GM12874 (cell line): ENCODE measurements around the gene EFCAB6.

Experiments used
- TF ChIP-seq, protein P1 (sequence below): IDR thresholded peaks from 2 replicates; pipeline ENCODE4 v1.5.1; 2011; ENCODE audit warnings: low read depth, mild to moderate bottlenecking, control low read depth, low read length, moderate library complexity; ENCODE audit not compliant: insufficient read depth

EFCAB6 gene

DNA sequence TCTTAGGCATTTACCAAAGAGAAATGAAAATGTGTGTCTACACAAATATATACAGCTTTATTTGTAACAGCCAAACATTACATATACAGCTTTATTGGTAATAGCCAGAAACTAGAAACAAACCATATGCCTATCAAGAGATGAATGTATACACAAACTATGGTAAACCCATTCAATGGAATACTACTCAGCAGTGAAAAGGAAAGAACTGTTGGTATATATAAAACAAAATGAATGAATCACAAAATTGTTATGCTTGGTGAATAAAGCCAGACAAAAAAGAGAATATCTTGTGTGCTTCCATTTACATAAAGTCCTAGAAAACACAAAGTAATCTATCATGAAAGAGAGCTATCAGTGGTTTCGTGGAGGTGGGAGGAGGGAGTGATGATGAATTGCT lies 142.9 kb downstream of the EFCAB6 start:
- TF ChIP-seq, protein P1, sequence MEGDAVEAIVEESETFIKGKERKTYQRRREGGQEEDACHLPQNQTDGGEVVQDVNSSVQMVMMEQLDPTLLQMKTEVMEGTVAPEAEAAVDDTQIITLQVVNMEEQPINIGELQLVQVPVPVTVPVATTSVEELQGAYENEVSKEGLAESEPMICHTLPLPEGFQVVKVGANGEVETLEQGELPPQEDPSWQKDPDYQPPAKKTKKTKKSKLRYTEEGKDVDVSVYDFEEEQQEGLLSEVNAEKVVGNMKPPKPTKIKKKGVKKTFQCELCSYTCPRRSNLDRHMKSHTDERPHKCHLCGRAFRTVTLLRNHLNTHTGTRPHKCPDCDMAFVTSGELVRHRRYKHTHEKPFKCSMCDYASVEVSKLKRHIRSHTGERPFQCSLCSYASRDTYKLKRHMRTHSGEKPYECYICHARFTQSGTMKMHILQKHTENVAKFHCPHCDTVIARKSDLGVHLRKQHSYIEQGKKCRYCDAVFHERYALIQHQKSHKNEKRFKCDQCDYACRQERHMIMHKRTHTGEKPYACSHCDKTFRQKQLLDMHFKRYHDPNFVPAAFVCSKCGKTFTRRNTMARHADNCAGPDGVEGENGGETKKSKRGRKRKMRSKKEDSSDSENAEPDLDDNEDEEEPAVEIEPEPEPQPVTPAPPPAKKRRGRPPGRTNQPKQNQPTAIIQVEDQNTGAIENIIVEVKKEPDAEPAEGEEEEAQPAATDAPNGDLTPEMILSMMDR: no peak

DNA sequence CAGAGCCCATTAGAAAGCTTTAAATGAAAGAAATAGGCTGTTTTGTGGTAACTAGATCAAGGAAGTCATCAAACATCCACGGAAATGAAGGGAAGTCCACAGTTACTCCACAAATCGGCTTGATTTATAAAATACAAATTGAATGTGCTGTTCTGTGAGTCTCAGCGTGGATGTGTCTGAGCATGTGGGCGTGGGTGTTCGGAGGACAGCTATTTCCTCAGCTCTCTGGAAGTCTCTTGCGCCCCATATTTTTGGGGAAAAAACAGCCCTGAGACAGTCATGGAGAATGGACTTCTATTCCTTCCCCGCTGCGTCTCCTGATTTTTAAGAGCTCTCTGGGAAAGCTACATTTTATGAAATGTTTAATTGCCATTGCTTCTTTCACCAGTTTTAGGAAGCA lies 144.4 kb downstream of the EFCAB6 start:
- TF ChIP-seq, protein P1: no peak

DNA sequence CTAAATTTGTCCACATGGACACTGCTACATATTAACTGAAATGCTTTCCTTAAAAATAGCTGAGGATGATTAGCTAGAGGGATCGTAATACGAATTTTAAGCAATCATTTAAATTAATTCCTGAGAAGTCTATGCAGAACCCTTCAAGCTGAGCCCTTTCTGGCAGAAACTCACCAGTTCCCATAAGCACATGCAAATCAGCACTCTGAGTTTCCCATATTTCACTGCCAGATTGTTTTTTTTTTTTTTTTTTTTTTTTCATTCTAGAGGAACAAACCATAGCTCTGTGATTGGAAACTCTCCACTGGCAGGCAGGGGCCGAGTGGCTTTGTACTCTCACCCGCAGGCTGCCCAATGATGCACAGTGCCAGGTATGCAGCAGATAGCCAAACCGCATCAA lies 145.6 kb downstream of the EFCAB6 start:
- TF ChIP-seq, protein P1: no peak

DNA sequence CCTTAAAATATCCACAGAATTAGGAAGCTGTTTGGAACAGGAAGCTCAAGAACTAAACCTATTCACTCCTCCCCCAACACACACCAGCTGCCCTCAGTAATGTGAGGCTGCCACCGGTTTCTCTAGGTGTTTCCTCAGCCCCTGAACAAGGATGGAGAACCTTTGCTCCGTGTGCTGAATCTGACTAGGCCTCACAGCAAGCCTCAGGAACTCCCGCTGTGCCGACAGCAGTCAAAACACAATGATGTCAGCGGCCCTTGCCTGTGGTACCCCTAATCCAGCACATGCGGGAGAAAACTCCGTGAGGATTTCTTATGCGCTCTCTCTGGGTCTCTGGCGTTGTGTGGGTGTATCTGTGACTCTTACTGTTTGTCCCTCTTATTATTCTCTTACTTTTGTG lies 153.3 kb downstream of the EFCAB6 start:
- TF ChIP-seq, protein P1: no peak

DNA sequence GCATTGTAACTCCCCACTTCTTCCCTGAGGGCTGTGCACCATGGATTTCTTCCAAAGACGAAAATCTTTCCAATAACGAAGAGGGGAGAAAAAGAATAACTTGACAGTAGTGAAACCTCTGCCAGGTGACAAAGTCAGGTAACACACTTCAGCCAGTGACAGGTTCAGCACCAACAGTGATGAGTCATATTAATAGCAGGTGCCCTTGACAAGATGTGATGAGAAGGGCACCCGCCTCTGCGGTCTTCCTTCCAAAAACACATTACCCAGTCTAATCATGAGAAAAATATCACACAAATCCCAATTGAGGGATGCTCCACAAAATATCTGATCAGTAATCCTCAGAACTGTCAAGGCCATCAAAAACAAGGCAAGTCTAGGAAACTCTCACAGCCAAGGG lies 157.8 kb downstream of the EFCAB6 start:
- TF ChIP-seq, protein P1: no peak

DNA sequence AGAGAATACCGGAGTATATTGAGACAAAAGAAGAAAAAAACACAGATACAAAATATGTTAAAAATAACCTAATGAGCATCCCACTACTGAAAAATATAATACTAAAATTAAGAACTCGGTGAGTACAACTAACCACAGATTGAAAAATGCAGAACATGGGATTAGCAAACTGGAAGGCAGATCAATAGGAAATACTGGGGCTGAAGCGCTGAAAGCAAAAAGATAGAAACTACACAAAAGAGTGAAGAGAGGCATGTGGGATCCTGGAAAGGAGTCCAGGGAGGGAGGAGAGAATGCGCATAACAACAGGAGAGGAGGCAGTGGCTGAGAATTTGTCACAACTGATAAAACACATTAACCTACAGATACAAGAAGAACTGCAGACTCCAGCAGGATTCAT lies 159.3 kb downstream of the EFCAB6 start:
- TF ChIP-seq, protein P1: no peak

DNA sequence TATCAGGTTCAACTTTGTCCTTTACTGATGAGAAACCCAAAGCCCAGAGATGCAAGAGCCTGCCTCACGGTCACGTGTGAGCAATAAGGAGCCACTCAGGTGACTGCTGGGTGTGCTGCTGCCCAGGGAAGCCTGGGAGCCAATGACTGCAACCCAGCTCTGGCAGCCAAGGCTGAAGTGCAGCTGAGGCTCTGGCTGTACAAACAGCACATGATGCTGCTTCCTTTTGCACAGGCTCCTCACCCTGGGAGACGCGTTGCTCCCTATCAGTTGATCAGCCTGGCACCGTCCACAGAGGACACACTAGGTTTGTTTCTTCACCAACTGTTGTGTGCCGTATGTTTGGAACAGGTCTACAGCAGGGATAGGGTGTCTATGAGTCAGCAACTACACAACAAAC lies 168.7 kb downstream of the EFCAB6 start:
- TF ChIP-seq, protein P1: no peak
